ENCODE results near the gene ZNF726.
A peak's percentile ranks its signal among the peaks of the same experiment; 100 is the strongest.
"Not testable (repeated sequence)": the region's sequence is repeated elsewhere in the genome, so short reads cannot be mapped to it uniquely, and the experiment has no call there.

ZNF726 gene

GRCh38 chr19:23969630-23970029 is 54.9 kb downstream of the ZNF726 start:
- H3K4me3 ChIP-seq (ENCODE audit: low read depth, low read length) = no peak overlapping the region
- TF ChIP-seq POLR2A (IDR thresholded peaks at IDR 0.05; ENCODE audit: extremely low read depth, insufficient read length) (no peak), MAX (IDR thresholded peaks at IDR 0.05; ENCODE audit: low read depth, low read length) (no peak), MYC (IDR thresholded peaks at IDR 0.05; ENCODE audit: low read depth, low read length) (no peak), CTCF (IDR thresholded peaks at IDR 0.05; ENCODE audit: low read depth, low read length) (no peak)
- DNase-seq (ENCODE audit: low read depth) = peak; percentile 64

GRCh38 chr19:23971598-23971997 is 56.9 kb downstream of the ZNF726 start:
- no peak for TF ChIP-seq MAX (IDR thresholded peaks at IDR 0.05; ENCODE audit: low read depth, low read length)
- no peak for TF ChIP-seq CTCF (IDR thresholded peaks at IDR 0.05; ENCODE audit: low read depth, low read length)
- no peak for TF ChIP-seq POLR2A (IDR thresholded peaks at IDR 0.05; ENCODE audit: extremely low read depth, insufficient read length)
- TF ChIP-seq MYC (IDR thresholded peaks at IDR 0.05; ENCODE audit: low read depth, low read length) = no peak
- DNase-seq (ENCODE audit: low read depth) = no peak
- H3K4me3 ChIP-seq (ENCODE audit: low read depth, low read length) = no peak overlapping the region

- TF ChIP-seq MAX (IDR thresholded peaks at IDR 0.05; ENCODE audit: low read depth, low read length) = no peak
- TF ChIP-seq POLR2A (IDR thresholded peaks at IDR 0.05; ENCODE audit: extremely low read depth, insufficient read length) = no peak
- DNase-seq (ENCODE audit: low read depth) = no peak
- no peak overlapping the region for H3K4me3 ChIP-seq (ENCODE audit: low read depth, low read length)
These were observed 57.5 kb downstream of the ZNF726 start for GRCh38 chr19:23972161-23972560.

GRCh38 chr19:23974941-23975340 is 60.3 kb downstream of the ZNF726 start:
- DNase-seq (ENCODE audit: low read depth) = no peak
- no peak overlapping the region for H3K4me3 ChIP-seq (ENCODE audit: low read depth, low read length)
- TF ChIP-seq CTCF (IDR thresholded peaks at IDR 0.05; ENCODE audit: low read depth, low read length) = no peak
- no peak for TF ChIP-seq MAX (IDR thresholded peaks at IDR 0.05; ENCODE audit: low read depth, low read length)
- TF ChIP-seq MYC (IDR thresholded peaks at IDR 0.05; ENCODE audit: low read depth, low read length) = no peak
- TF ChIP-seq POLR2A (IDR thresholded peaks at IDR 0.05; ENCODE audit: extremely low read depth, insufficient read length) = no peak

GRCh38 chr19:23976631-23977030 is 61.9 kb downstream of the ZNF726 start:
- H3K4me3 ChIP-seq (ENCODE audit: low read depth, low read length); DNase-seq (ENCODE audit: low read depth): not testable (repeated sequence)

GRCh38 chr19:23977256-23977655 is 62.6 kb downstream of the ZNF726 start:
- not testable (repeated sequence) for H3K4me3 ChIP-seq (ENCODE audit: low read depth, low read length); DNase-seq (ENCODE audit: low read depth)

- DNase-seq (ENCODE audit: low read depth) = no peak
- TF ChIP-seq POLR2A (IDR thresholded peaks at IDR 0.05; ENCODE audit: extremely low read depth, insufficient read length) (no peak), MYC (IDR thresholded peaks at IDR 0.05; ENCODE audit: low read depth, low read length) (no peak), CTCF (IDR thresholded peaks at IDR 0.05; ENCODE audit: low read depth, low read length) (no peak), MAX (IDR thresholded peaks at IDR 0.05; ENCODE audit: low read depth, low read length) (no peak)
- H3K4me3 ChIP-seq (ENCODE audit: low read depth, low read length) = no peak overlapping the region
These were observed 63.4 kb downstream of the ZNF726 start for GRCh38 chr19:23978068-23978467.

All from NB4 (cell line).